GM12878 (cell line): Measurements from ENCODE around the gene VMP1. TPM values are rescaled to one million over a fixed set of nuclear protein-coding genes. Genes with fewer than 3 reads are reported as not detected.

Experiments
- ATAC-seq: fragments of 200-7000 bp; cut with Tn5 transposase; 3 replicates; pipeline ENCODE4 v1.9.1; 2020; ENCODE audit warnings: mild to moderate bottlenecking, moderate library complexity
- BruUV-seq: library from RNA; stranded (reverse); fragments of 400-500 nt; replicated peaks from 2 replicates; lab custom pipeline; 2021; lab: Mats Ljungman, UMichigan
- CTCF ChIA-PET: fragments of 300-600 bp; sonication (Branson Sonifier 250); formaldehyde crosslinking; extraction: SDS; loops from one replicate; lab custom pipeline; 2021; ENCODE audit warnings: inconsistent platforms; lab: Yijun Ruan, JAX
- POLR2A ChIA-PET: fragments of 350-600 bp; formaldehyde crosslinking; extraction: SDS; loops from one replicate; lab custom pipeline; 2021; ENCODE audit warnings: inconsistent platforms; lab: Charles Lee
- RAD21 ChIA-PET: fragments of 300-600 bp; sonication (Branson Sonifier 250); formaldehyde crosslinking; loops from one replicate; lab custom pipeline; 2023; ENCODE audit warnings: antibody characterized with exemption; ENCODE audit not compliant: unreplicated experiment; lab: Charles Lee
- SMC1A ChIA-PET: fragments of 300-600 bp; sonication (Branson Sonifier 250); formaldehyde crosslinking; loops from one replicate; lab custom pipeline; 2023; ENCODE audit not compliant: unreplicated experiment, uncharacterized antibody; lab: Charles Lee
- DNase-seq: peaks from one replicate; pipeline ENCODE4 v3.0.0-alpha.2; 2011; ENCODE audit warnings: low read depth, low spot score
- FAIRE-seq: peaks from 3 replicates; lab custom pipeline; 2011; peaks lifted over from hg19 to GRCh38; lab: Jason Lieb, UNC
- H2AFZ ChIP-seq: 2 replicates; pipeline ENCODE4 v1.6.0; 2011; ENCODE audit warnings: low read depth, low read length, control low read depth; ENCODE audit not compliant: control insufficient read depth
- H3K27ac ChIP-seq: 2 replicates; pipeline ENCODE4 v1.5.1; 2011; ENCODE audit warnings: control low read depth; ENCODE audit not compliant: control insufficient read depth, insufficient read depth
- H3K27me3 ChIP-seq, 2 experiments: replicated peaks in 1 of 2; 2 replicates each; pipeline versions ENCODE4 v1.6.0 to v1.6.1; 2011; ENCODE audit warnings: low read length in 1 of 2; ENCODE audit not compliant: control insufficient read depth in 2 of 2, insufficient read depth in 2 of 2
- H3K36me3 ChIP-seq, 2 experiments: 2 replicates each; pipeline ENCODE4 v1.5.1; 2011; ENCODE audit warnings: low read length in 1 of 2; ENCODE audit not compliant: control insufficient read depth in 2 of 2, insufficient read depth in 2 of 2
- H3K4me1 ChIP-seq: 2 replicates; pipeline ENCODE4 v1.6.1; 2011; ENCODE audit warnings: mild to moderate bottlenecking, low read length, moderate library complexity, mixed read lengths; ENCODE audit not compliant: control insufficient read depth, insufficient read depth
- H3K4me2 ChIP-seq: 2 replicates; pipeline ENCODE4 v1.6.0; 2011; ENCODE audit warnings: control low read depth; ENCODE audit not compliant: control insufficient read depth, insufficient read depth
- H3K4me3 ChIP-seq: fragments of 200-600 bp; sonication (generic); 2 replicates; pipeline ENCODE4 v1.5.1; 2016
- H3K79me2 ChIP-seq: 2 replicates; pipeline ENCODE4 v1.6.0; 2011; ENCODE audit warnings: low read length; ENCODE audit not compliant: control insufficient read depth, insufficient read depth
- H3K9ac ChIP-seq: 2 replicates; pipeline ENCODE4 v1.8.0; 2011; ENCODE audit warnings: low read length, control low read depth, mixed read lengths; ENCODE audit not compliant: control insufficient read depth, insufficient read depth
- H3K9me3 ChIP-seq: replicated peaks from 3 replicates; pipeline ENCODE4 v1.5.1; 2011; ENCODE audit warnings: mild to moderate bottlenecking, low read length; ENCODE audit not compliant: control insufficient read depth, insufficient read depth
- H4K20me1 ChIP-seq: 2 replicates; pipeline ENCODE4 v1.6.0; 2011; ENCODE audit not compliant: control insufficient read depth, insufficient read depth
- CBX3 ChIP-seq: fragments of 200-600 bp; sonication (generic); IDR thresholded peaks from 2 replicates; pipeline ENCODE4 v1.6.1; 2016; ENCODE audit warnings: low read depth, borderline replicate concordance
- HDAC6 ChIP-seq: fragments of 200-600 bp; sonication (generic); IDR thresholded peaks from one replicate; pipeline ENCODE4 v1.8.0; 2017; ENCODE audit warnings: antibody characterized with exemption; ENCODE audit not compliant: unreplicated experiment
- IRF4 ChIP-seq: IDR thresholded peaks from 2 replicates; pipeline ENCODE4 v1.6.1; 2011; ENCODE audit warnings: low read depth, low read length
- JUND ChIP-seq: IDR thresholded peaks from 2 replicates; pipeline ENCODE4 v1.6.1; 2012; ENCODE audit warnings: low read depth, mild to moderate bottlenecking, low read length, improper control_type of control experiment, moderate library complexity
- MTA2 ChIP-seq: fragments of 450-650 bp; IDR thresholded peaks from 2 replicates; pipeline ENCODE4 v1.6.1; 2016; ENCODE audit warnings: low read depth, mild to moderate bottlenecking, moderate library complexity
- MYB ChIP-seq: fragments of 150-350 bp; IDR thresholded peaks from 2 replicates; pipeline ENCODE4 v1.6.1; 2014; ENCODE audit warnings: mild to moderate bottlenecking, low read depth, low read length, borderline replicate concordance
- NRF1 ChIP-seq: conservative IDR thresholded peaks from 2 replicates; pipeline ENCODE4 v1.6.1; 2011; ENCODE audit warnings: mild to moderate bottlenecking, low read depth, low read length, improper control_type of control experiment
- POLR2AphosphoS2 ChIP-seq: IDR thresholded peaks from 2 replicates; pipeline ENCODE4 v1.6.1; 2011; ENCODE audit warnings: low read depth, mild to moderate bottlenecking, low read length, improper control_type of control experiment, moderate library complexity
- RAD51 ChIP-seq: fragments of 450-650 bp; IDR thresholded peaks from 2 replicates; pipeline ENCODE4 v1.6.1; 2016; ENCODE audit warnings: moderate library complexity, mild to moderate bottlenecking, inconsistent platforms
- RBBP5 ChIP-seq: fragments of 200-600 bp; sonication (generic); conservative IDR thresholded peaks from 2 replicates; pipeline ENCODE4 v1.6.1; 2016
- RUNX3 ChIP-seq: IDR thresholded peaks from 2 replicates; pipeline ENCODE4 v1.6.1; 2012; ENCODE audit warnings: low read length, inconsistent platforms
- SUZ12 ChIP-seq: fragments of 200-600 bp; sonication (generic); IDR thresholded peaks from one replicate; pipeline ENCODE4 v1.6.1; 2018; ENCODE audit warnings: antibody characterized with exemption, mild to moderate bottlenecking; ENCODE audit not compliant: unreplicated experiment
- TCF7 ChIP-seq: IDR thresholded peaks from 2 replicates; pipeline ENCODE4 v1.6.1; 2014; ENCODE audit warnings: antibody characterized with exemption, borderline replicate concordance
- WGBS: methylation state at CpG from one replicate; pipeline ENCODE4 v1.1.6; 2016; ENCODE audit warnings: low lambda C conversion rate; ENCODE audit not compliant: insufficient replicate concordance, insufficient coverage; ENCODE audit errors: missing lambda C conversion rate; 5-methylcytosine and 5-hydroxymethylcytosine counted together
- in situ Hi-C: fragments of 300-500 bp; cut with MboI; formaldehyde crosslinking; loops from 9 replicates; pipeline ENCODE4 v1.14.3; 2018; ENCODE audit warnings: mixed read lengths
- intact Hi-C: fragments of 100-400 bp; cut with micrococcal nuclease; formaldehyde crosslinking; loops from one replicate; pipeline ENCODE4 v1.14.2; 2022; ENCODE audit not compliant: unreplicated experiment
- polyA plus RNA-seq, 11 experiments: library from polyadenylated mRNA; depleted of rRNA in 4 of 11; unstranded in 6 of 11; stranded (reverse) in 5 of 11; fragments of >200 nt; fragmentation: Nextera tagmentation in 4 of 11; fragmentation: Illumina TruSeq in 1 of 11; extraction: Ambion mirVana in 4 of 11; extraction: Trizol in 1 of 11; gene quantifications; 1 replicate in 1 of 11; 2 replicates in 10 of 11; pipeline versions ENCODE4 v1.2.1 to v1.2.3, GENCODE V29; 2011 to 2016; ENCODE audit warnings: inconsistent platforms in 2 of 11, missing spikeins in 2 of 11, low read depth in 1 of 11
- total RNA-seq, 4 experiments: library from RNA; depleted of rRNA in 3 of 4; stranded (reverse); fragments of >200 nt in 3 of 4; fragmentation: Illumina TruSeq in 1 of 4; extraction: Trizol in 1 of 4; gene quantifications; 2 replicates each; pipeline versions ENCODE4 v1.2.1 to v1.2.3, GENCODE V29; 2013 to 2021
- TF ChIP-seq, protein P1 (sequence below): IDR thresholded peaks from 2 replicates; pipeline ENCODE4 v1.6.1; 2012; ENCODE audit warnings: low read depth, low read length, improper control_type of control experiment
- TF ChIP-seq, protein P2 (sequence below): fragments of 450-650 bp; IDR thresholded peaks from 2 replicates; pipeline ENCODE4 v1.6.1; 2016; ENCODE audit warnings: mild to moderate bottlenecking, moderate library complexity, borderline replicate concordance
- TF ChIP-seq, protein P3 (sequence below): fragments of 450-650 bp; conservative IDR thresholded peaks from 2 replicates; pipeline ENCODE4 v1.6.1; 2017; ENCODE audit warnings: mild to moderate bottlenecking, moderate library complexity

The VMP1 gene
- total and polyA plus RNA-seq, 10 of the 15 experiments (the other 5 are each of a cell fraction or from before 2014, with no cell fraction given), result 88.4 to 199 (median 132) TPM

DNA sequence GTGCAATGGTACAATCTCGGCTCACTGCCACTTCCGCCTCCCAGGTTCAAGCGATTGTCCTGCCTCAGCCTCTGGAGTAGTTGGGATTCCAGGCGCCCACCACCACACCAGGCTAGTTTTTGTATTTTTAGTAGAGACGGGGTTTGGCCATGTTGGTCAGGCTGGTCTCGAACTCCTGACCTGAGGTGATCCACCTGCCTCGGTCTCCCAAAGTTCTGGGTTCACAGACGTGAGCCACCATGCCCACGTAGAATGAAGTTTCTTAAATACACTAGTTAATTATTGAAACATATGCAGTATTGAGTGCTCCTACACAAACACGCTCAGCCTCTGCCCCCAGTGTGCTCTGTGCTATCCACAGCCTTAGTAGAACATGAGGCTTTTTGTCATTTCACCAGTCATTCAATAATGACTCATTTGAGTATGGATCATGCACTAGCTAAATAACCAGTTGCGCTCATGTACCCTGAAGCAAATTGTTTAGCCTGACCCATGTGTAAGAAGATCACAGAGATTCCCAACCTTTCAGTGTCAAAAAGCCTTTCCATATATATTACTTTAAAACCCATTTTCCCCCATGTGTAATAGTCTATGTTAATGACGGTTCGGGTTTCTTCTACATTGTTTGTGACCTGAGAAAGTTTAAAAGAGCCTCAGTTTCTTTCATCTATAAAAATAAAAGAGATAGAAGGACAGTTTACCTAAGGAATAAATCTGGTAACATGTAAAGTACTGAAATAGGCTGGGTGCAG is 135.6 kb downstream of the VMP1 start:
- SMC1A ChIA-PET, result interaction anchor here (1.5 to 12.6 kb wide), 4 partner anchors 10 to 89 kb away, joined by 4 to 143 read pairs (median 105); no protein-coding TSS in a partner anchor
- Histone ChIP-seq H3K4me1 (peaks cover 43% of the 10 kb centered on the region), H3K79me2 (peaks cover 47% of the 10 kb centered on the region), H3K9me3 (no peaks in the 10 kb centered on the region; the same call in 2 of the 3 replicates), H3K4me2 (peak overlapping the region; percentile 76), H3K4me3 (no peak overlapping the region), H2AFZ (no peak overlapping the region), H4K20me1 (no peaks in the 10 kb centered on the region), H3K27ac (peak overlapping the region; percentile 97), H3K27me3 (no peaks in the 10 kb centered on the region), H3K9ac (no peak overlapping the region; the same call in 1 of the 2 replicates), H3K36me3 (peaks cover 2 to 7% of the 10 kb centered on the region in 2 experiments; a peak in 3 of 4 replicates)
- peak; percentile 56 for ATAC-seq
- RAD21 ChIA-PET, result interaction anchor here (1.1 to 8.4 kb wide), 5 partner anchors 10 to 95 kb away, joined by 3 to 149 read pairs (median 4); no protein-coding TSS in a partner anchor
- CTCF ChIA-PET, result interaction anchor here (0.9 to 1.6 kb wide), 4 partner anchors 10 to 58 kb away, joined by 3 to 5 read pairs (median 4); no protein-coding TSS in a partner anchor
- BruUV-seq, result no TSS peak
- FAIRE-seq, result no peak
- WGBS, result 2% methylated on average over 12 of the region's 13 CpGs
- POLR2A ChIA-PET, result interaction anchor here (0.5 to 13.3 kb wide), 5 partner anchors 8 to 84 kb away, joined by 3 to 332 read pairs (median 10); no protein-coding TSS in a partner anchor
- intact Hi-C loops, result no loop called here
- in situ Hi-C loops, result no loop called here
- DNase-seq, result peak; percentile 80
- TF ChIP-seq RBBP5, result no peak
- TF ChIP-seq CBX3, result no peak
- TF ChIP-seq, protein P1, sequence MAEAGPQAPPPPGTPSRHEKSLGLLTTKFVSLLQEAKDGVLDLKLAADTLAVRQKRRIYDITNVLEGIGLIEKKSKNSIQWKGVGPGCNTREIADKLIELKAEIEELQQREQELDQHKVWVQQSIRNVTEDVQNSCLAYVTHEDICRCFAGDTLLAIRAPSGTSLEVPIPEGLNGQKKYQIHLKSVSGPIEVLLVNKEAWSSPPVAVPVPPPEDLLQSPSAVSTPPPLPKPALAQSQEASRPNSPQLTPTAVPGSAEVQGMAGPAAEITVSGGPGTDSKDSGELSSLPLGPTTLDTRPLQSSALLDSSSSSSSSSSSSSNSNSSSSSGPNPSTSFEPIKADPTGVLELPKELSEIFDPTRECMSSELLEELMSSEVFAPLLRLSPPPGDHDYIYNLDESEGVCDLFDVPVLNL, result no peak
- no peak for TF ChIP-seq SUZ12
- no peak; the same call in 1 of the 2 replicates for TF ChIP-seq MTA2
- peak; percentile 87; the same call in 1 of the 2 replicates for TF ChIP-seq POLR2AphosphoS2
- TF ChIP-seq TCF7, result 0 out of 2 replicates have a peak, but pooled peaks have one; percentile 6
- TF ChIP-seq RUNX3, result no peak; the same call in 1 of the 2 replicates
- TF ChIP-seq NRF1, result no peak
- TF ChIP-seq RAD51, result no peak
- no peak for TF ChIP-seq MYB
- TF ChIP-seq, protein P2, sequence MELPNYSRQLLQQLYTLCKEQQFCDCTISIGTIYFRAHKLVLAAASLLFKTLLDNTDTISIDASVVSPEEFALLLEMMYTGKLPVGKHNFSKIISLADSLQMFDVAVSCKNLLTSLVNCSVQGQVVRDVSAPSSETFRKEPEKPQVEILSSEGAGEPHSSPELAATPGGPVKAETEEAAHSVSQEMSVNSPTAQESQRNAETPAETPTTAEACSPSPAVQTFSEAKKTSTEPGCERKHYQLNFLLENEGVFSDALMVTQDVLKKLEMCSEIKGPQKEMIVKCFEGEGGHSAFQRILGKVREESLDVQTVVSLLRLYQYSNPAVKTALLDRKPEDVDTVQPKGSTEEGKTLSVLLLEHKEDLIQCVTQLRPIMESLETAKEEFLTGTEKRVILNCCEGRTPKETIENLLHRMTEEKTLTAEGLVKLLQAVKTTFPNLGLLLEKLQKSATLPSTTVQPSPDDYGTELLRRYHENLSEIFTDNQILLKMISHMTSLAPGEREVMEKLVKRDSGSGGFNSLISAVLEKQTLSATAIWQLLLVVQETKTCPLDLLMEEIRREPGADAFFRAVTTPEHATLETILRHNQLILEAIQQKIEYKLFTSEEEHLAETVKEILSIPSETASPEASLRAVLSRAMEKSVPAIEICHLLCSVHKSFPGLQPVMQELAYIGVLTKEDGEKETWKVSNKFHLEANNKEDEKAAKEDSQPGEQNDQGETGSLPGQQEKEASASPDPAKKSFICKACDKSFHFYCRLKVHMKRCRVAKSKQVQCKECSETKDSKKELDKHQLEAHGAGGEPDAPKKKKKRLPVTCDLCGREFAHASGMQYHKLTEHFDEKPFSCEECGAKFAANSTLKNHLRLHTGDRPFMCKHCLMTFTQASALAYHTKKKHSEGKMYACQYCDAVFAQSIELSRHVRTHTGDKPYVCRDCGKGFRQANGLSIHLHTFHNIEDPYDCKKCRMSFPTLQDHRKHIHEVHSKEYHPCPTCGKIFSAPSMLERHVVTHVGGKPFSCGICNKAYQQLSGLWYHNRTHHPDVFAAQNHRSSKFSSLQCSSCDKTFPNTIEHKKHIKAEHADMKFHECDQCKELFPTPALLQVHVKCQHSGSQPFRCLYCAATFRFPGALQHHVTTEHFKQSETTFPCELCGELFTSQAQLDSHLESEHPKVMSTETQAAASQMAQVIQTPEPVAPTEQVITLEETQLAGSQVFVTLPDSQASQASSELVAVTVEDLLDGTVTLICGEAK, result no peak
- no peak for TF ChIP-seq JUND
- TF ChIP-seq, protein P3, sequence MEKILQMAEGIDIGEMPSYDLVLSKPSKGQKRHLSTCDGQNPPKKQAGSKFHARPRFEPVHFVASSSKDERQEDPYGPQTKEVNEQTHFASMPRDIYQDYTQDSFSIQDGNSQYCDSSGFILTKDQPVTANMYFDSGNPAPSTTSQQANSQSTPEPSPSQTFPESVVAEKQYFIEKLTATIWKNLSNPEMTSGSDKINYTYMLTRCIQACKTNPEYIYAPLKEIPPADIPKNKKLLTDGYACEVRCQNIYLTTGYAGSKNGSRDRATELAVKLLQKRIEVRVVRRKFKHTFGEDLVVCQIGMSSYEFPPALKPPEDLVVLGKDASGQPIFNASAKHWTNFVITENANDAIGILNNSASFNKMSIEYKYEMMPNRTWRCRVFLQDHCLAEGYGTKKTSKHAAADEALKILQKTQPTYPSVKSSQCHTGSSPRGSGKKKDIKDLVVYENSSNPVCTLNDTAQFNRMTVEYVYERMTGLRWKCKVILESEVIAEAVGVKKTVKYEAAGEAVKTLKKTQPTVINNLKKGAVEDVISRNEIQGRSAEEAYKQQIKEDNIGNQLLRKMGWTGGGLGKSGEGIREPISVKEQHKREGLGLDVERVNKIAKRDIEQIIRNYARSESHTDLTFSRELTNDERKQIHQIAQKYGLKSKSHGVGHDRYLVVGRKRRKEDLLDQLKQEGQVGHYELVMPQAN, result peak; percentile 20; the same call in 1 of the 2 replicates
- no peak for TF ChIP-seq HDAC6
- peak; percentile 62; the same call in 1 of the 2 replicates for TF ChIP-seq IRF4
